Measurements from ENCODE around the gene COL28A1.

GRCh38 chr7:7476381-7476780, 59.3 kb downstream of the COL28A1 start:
- TF ChIP-seq CTCF (IDR thresholded peaks at IDR 0.05; ENCODE audit: low read depth, low read length) (no peak), EZH2phosphoT487 (IDR thresholded peaks at IDR 0.05; ENCODE audit: low read depth) (no peak)
